HepG2 (cell line): ENCODE measurements around the gene RABIF. TPM values are rescaled to one million over a fixed set of nuclear protein-coding genes. Genes with fewer than 3 reads are reported as not detected.

ENCODE experiments used
- ARID4A ChIP-seq: sonication (generic); formaldehyde crosslinking; IDR thresholded peaks from 2 replicates; pipeline ENCODE4 v1.5.0; 2020; ENCODE audit warnings: mild to moderate bottlenecking, missing genetic modification reagents, borderline replicate concordance
- ASH2L ChIP-seq: fragments of 300-600, 200-600 bp; sonication (generic); IDR thresholded peaks from 2 replicates; pipeline ENCODE4 v1.7.0; 2017; ENCODE audit warnings: low read depth, mild to moderate bottlenecking, moderate library complexity, mixed read lengths, low read length; ENCODE audit not compliant: insufficient read length
- DNMT1 ChIP-seq: sonication (generic); formaldehyde crosslinking; IDR thresholded peaks from 2 replicates; pipeline ENCODE4 v1.5.1; 2020; ENCODE audit warnings: mild to moderate bottlenecking, missing genetic modification reagents
- HOXD1 ChIP-seq: sonication (generic); formaldehyde crosslinking; IDR thresholded peaks from 2 replicates; pipeline ENCODE4 v1.5.0; 2020; ENCODE audit warnings: missing genetic modification reagents
- IRF1 ChIP-seq: sonication (generic); formaldehyde crosslinking; IDR thresholded peaks from 2 replicates; pipeline ENCODE4 v1.4.0; 2020; ENCODE audit warnings: low read depth, mild to moderate bottlenecking, missing genetic modification reagents
- NFATC3 ChIP-seq: sonication (generic); formaldehyde crosslinking; IDR thresholded peaks from 2 replicates; pipeline ENCODE4 v1.5.1; 2020; ENCODE audit warnings: mild to moderate bottlenecking, missing genetic modification reagents
- NFYB ChIP-seq: sonication (generic); formaldehyde crosslinking; IDR thresholded peaks from 2 replicates; pipeline ENCODE4 v1.4.0; 2020; ENCODE audit warnings: missing genetic modification reagents
- NR2F6 ChIP-seq, 2 experiments: IDR thresholded peaks; 2 replicates each; pipeline ENCODE4 v1.6.1; 2016; ENCODE audit warnings: antibody characterized with exemption in 1 of 2, mild to moderate bottlenecking in 1 of 2
- PHF20 ChIP-seq: sonication (generic); formaldehyde crosslinking; IDR thresholded peaks from 2 replicates; pipeline ENCODE4 v1.5.0; 2020; ENCODE audit warnings: mild to moderate bottlenecking, missing genetic modification reagents
- PPARG ChIP-seq: conservative IDR thresholded peaks from 2 replicates; pipeline ENCODE4 v1.6.1; 2016; ENCODE audit warnings: missing biosample characterization, missing genetic modification reagents
- PRMT3 ChIP-seq: sonication (generic); formaldehyde crosslinking; IDR thresholded peaks from 2 replicates; pipeline ENCODE4 v1.8.1; 2022; ENCODE audit warnings: low read depth, mild to moderate bottlenecking, moderate library complexity, missing genetic modification reagents, borderline replicate concordance
- THAP11 ChIP-seq: IDR thresholded peaks from 2 replicates; pipeline ENCODE4 v1.6.1; 2016; ENCODE audit warnings: missing biosample characterization, missing genetic modification reagents
- THAP7 ChIP-seq: sonication (generic); formaldehyde crosslinking; IDR thresholded peaks from 2 replicates; pipeline ENCODE4 v1.8.1; 2023; ENCODE audit warnings: mild to moderate bottlenecking, missing genetic modification reagents
- THRA ChIP-seq: sonication (generic); formaldehyde crosslinking; IDR thresholded peaks from 2 replicates; pipeline ENCODE4 v1.4.0; 2020; ENCODE audit warnings: missing genetic modification reagents, borderline replicate concordance
- TMF1 ChIP-seq: sonication (generic); formaldehyde crosslinking; IDR thresholded peaks from 2 replicates; pipeline ENCODE4 v1.8.1; 2022; ENCODE audit warnings: low read depth, missing genetic modification reagents
- ZBTB20 ChIP-seq: sonication (generic); formaldehyde crosslinking; IDR thresholded peaks from 2 replicates; pipeline ENCODE4 v1.8.1; 2023; ENCODE audit warnings: missing genetic modification reagents, low read depth, mild to moderate bottlenecking, borderline replicate concordance
- ZBTB42 ChIP-seq: sonication (generic); formaldehyde crosslinking; IDR thresholded peaks from 2 replicates; pipeline ENCODE4 v1.5.0; 2020; ENCODE audit warnings: mild to moderate bottlenecking, missing genetic modification reagents
- ZNF264 ChIP-seq: sonication (generic); formaldehyde crosslinking; IDR thresholded peaks from 2 replicates; pipeline ENCODE4 v1.4.0; 2020; ENCODE audit warnings: missing genetic modification reagents
- ZNF451 ChIP-seq: sonication (generic); formaldehyde crosslinking; IDR thresholded peaks from 2 replicates; pipeline ENCODE4 v1.5.0; 2020; ENCODE audit warnings: mild to moderate bottlenecking, missing genetic modification reagents
- ZNF549 ChIP-seq: sonication (generic); formaldehyde crosslinking; IDR thresholded peaks from 2 replicates; pipeline ENCODE4 v1.5.0; 2020; ENCODE audit warnings: missing genetic modification reagents
- ZNF792 ChIP-seq: IDR thresholded peaks from 2 replicates; pipeline ENCODE4 v1.6.1; 2016
- polyA plus RNA-seq, 8 experiments: library from polyadenylated mRNA; depleted of rRNA in 3 of 8; stranded (reverse) in 7 of 8; unstranded in 1 of 8; fragments of >200 nt; fragmentation: Illumina TruSeq in 4 of 8; extraction: Trizol in 4 of 8; gene quantifications; 2 replicates each; pipeline versions ENCODE4 v1.2.1 to v1.2.3, GENCODE V29; 2011 to 2016; ENCODE audit warnings: low read depth in 4 of 8, missing spikeins in 1 of 8, mixed read lengths in 1 of 8; ENCODE audit not compliant: insufficient read depth in 1 of 8
- total RNA-seq, 5 experiments: library from RNA; depleted of rRNA; stranded (reverse); fragments of >200 nt; fragmentation: Illumina TruSeq; extraction: Trizol; gene quantifications; 2 replicates each; pipeline ENCODE4 v1.2.3, GENCODE V29; 2016; ENCODE audit warnings: low read depth in 1 of 5

RABIF gene
- total and polyA plus RNA-seq, 2 of the 13 experiments (the other 11 are each of a cell fraction or from before 2014, with no cell fraction given): 7.6 to 8.3 TPM

GRCh38 chr1:202860744-202861419 lies 28.1 kb downstream of the RABIF start (continued):
- TF ChIP-seq PRMT3 (CRISPR knock-in tag) (peak; percentile 34; the same call in 1 of the 2 replicates), PHF20 (peak; percentile 47; the same call in 1 of the 2 replicates), THAP7 (0 out of 2 replicates have a peak, but pooled peaks have one; percentile 69), ZNF264 (CRISPR knock-in tag) (peak; percentile 45; the same call in 1 of the 2 replicates), NR2F6 (IDR thresholded peaks at IDR 0.05) (peak; percentile 46; the same call in 1 of the 2 replicates), NR2F6 (CRISPR knock-in tag; IDR thresholded peaks at IDR 0.05) (peak; percentile 27; the same call in 1 of the 2 replicates), ARID4A (CRISPR knock-in tag) (peak; percentile 66; the same call in 1 of the 2 replicates), ZBTB42 (CRISPR knock-in tag) (no peak), TMF1 (CRISPR knock-in tag) (0 out of 2 replicates have a peak, but pooled peaks have one; percentile 25), ZNF549 (CRISPR knock-in tag) (no peak), ZNF792 (CRISPR knock-in tag) (peak; percentile 45; the same call in 1 of the 2 replicates), ZNF451 (CRISPR knock-in tag) (no peak), NFATC3 (no peak), NFYB (CRISPR knock-in tag) (peak; percentile 23; the same call in 1 of the 2 replicates), PPARG (0 out of 2 replicates have a peak, but pooled peaks have one; percentile 39), ASH2L (peak; percentile 12), THAP11 (CRISPR knock-in tag) (peak; percentile 41; the same call in 1 of the 2 replicates), ZBTB20 (CRISPR knock-in tag) (0 out of 2 replicates have a peak, but pooled peaks have one; percentile 40), HOXD1 (CRISPR knock-in tag) (0 out of 2 replicates have a peak, but pooled peaks have one; percentile 9), THRA (CRISPR knock-in tag) (0 out of 2 replicates have a peak, but pooled peaks have one; percentile 39), IRF1 (0 out of 2 replicates have a peak, but pooled peaks have one; percentile 46), DNMT1 (CRISPR knock-in tag) (0 out of 2 replicates have a peak, but pooled peaks have one; percentile 60)
